ENCODE results near the gene BTBD10.
"Not testable (repeated sequence)": the region's sequence is repeated elsewhere in the genome, so short reads cannot be mapped to it uniquely, and the experiment has no call there.

Gene BTBD10

GRCh38 chr11:13440100-13440855 lies 22.7 kb downstream of the BTBD10 start:
- DNase-seq (ENCODE audit: low read depth in 2 of 2), result no peak

DNA sequence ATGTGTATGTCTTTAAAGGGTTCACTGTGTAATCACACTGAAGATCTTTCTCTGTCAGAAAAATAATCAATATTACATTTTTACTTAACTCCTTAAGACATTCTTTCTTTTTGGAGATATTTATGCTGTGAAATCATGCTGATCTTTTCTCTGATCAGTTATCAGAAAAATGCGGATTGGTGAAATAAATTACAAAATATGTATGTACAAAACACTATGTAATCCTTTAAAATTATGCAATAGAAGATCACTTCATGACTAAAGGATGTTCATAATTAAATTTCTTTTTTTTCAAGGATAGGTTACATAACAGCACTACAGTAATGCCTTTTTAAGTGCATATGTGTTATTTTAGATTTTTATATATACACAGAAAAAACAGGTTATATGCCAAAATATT lies 24.7 kb downstream of the BTBD10 start:
- no peak for DNase-seq (ENCODE audit: low read depth in 2 of 2)

GRCh38 chr11:13436836-13437235 lies 26.2 kb downstream of the BTBD10 start:
- not testable (repeated sequence) for DNase-seq (ENCODE audit: low read depth in 2 of 2)

- DNase-seq (ENCODE audit: low read depth in 2 of 2), result no peak
These were observed 28.5 kb downstream of the BTBD10 start for GRCh38 chr11:13434247-13435205.

DNA sequence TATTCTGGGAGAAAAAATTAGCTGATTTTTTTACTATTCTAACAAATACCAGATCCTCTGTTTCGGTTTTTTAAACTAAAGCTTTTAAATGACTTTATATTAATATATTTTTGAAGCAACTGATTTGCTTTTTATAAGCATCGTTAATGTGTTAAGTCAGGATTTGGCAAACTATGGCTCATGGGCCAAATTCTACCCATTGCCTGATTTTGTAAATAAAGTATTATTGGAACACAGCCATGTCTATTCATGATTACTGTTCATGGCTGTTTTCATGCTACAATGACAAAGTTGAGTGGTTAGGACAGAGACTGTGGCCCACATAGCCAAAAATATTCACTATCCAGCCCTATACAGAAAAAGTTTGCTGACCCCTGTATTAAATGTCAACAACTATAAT lies 29.6 kb downstream of the BTBD10 start:
- DNase-seq (ENCODE audit: low read depth in 2 of 2), result no peak

- no peak for DNase-seq (ENCODE audit: low read depth in 2 of 2)
These were observed 33.2 kb downstream of the BTBD10 start for GRCh38 chr11:13429836-13430235.

GRCh38 chr11:13429288-13429687 lies 33.7 kb downstream of the BTBD10 start:
- DNase-seq (ENCODE audit: low read depth in 2 of 2), result no peak

GRCh38 chr11:13427440-13427839 lies 35.6 kb downstream of the BTBD10 start:
- no peak for DNase-seq (ENCODE audit: low read depth in 2 of 2)

- no peak for DNase-seq (ENCODE audit: low read depth in 2 of 2)
These were observed 39.6 kb downstream of the BTBD10 start for GRCh38 chr11:13423372-13423771.

GRCh38 chr11:13421561-13421960 lies 41.5 kb downstream of the BTBD10 start:
- DNase-seq (ENCODE audit: low read depth in 2 of 2), result no peak

- no peak for DNase-seq (ENCODE audit: low read depth in 2 of 2)
These were observed 47.8 kb downstream of the BTBD10 start for GRCh38 chr11:13415201-13415600.

DNA sequence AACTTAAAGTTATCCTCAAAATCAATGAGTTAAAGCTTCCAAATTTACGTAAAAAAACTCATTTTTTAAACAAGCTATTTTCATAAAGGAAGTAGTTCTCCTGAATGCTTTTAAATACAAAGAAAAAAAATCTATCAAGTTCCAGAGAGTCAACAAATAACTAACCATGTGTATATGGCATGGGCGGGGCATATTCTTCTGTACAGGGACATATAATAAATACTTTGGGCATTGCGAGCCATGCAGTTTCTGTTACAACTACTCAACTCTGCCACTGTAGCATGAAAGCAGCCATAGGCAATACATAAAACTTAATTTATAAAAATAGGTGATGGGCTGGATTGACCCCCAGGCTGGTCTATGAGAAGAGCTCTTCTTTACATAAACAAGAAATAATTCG lies 57.8 kb downstream of the BTBD10 start:
- DNase-seq (ENCODE audit: low read depth in 2 of 2), result no peak

DNA sequence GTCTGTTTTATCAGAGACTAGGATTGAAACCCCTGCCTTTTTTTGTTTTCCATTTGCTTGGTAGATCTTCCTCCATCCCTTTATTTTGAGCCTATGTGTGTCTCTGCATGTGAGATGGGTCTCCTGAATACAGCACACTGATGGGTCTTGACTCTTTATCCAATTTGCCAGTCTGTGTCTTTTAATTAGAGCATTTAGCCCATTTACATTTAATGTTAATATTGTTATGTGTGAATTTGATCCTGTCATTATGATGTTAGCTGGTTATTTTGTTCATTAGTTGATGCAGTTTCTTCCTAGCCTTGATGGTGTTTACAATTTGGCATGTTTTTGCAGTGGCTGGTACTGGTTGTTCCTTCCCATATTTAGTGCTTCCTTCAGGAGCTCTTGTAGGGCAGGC lies 64.7 kb downstream of the BTBD10 start:
- DNase-seq (ENCODE audit: low read depth in 2 of 2), result not testable (repeated sequence)

GRCh38 chr11:13391217-13391616 lies 71.8 kb downstream of the BTBD10 start:
- no peak for DNase-seq (ENCODE audit: low read depth in 2 of 2)

DNA sequence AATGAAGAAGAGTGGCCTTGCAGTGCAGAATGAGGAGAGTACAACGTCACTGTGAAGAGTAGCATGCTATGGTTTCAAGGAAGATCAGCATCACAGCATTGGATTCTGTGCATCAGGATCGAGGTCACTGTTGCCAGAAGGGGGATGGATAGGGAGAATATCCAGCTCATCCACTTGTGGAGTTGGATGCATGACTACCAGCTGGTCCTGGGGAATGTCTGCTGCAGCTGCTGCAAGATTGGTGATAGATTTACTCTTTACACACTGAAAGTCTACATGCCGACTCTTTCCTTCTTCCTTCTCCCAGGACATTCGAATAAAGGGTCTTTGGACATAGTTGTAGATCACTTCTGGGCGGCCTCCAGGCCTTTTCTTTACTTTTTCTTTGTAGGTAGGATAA lies 74.3 kb downstream of the BTBD10 start:
- DNase-seq (ENCODE audit: low read depth in 2 of 2), result no peak

- no peak for DNase-seq (ENCODE audit: low read depth in 2 of 2)
These were observed 76.5 kb downstream of the BTBD10 start for GRCh38 chr11:13386567-13386966.

DNA sequence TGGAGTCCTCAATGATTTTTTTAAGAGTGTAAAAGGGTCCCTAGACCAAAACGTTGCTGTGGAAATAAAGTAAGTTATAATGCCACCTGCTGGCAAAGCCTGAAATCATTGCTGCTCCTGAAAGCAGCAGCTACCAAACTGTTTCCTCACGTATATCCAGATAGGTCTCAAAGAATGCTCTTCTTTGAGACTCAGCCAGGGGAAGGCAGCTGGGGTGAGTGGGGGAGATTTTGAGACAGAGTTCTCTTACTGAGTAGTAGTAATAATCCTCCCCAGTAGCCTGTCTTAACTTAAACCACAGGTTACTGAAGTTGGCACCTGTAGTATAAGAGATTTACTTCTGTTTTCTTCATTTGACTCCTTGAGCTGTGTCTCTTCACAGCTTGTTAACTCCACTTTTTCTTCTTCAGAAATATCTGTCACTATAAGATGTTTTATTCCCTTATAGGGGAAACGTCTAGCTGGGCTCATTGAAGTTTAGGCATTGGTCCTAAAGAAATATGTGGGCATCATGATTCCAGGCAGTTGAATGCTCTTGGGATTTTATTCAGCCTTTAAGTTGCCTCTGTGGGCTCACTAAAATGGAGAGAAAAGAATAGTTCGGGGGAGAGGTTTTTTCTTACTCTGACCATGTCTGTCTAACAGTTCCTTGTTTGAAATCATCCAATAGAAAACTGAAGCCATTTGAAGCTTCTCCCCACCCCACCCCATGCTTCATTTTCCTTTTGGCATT lies 77.9 kb downstream of the BTBD10 start:
- DNase-seq (ENCODE audit: low read depth in 2 of 2), result no peak

- DNase-seq (ENCODE audit: low read depth in 2 of 2), result no peak
These were observed 80.3 kb downstream of the BTBD10 start for GRCh38 chr11:13382751-13383150.

DNA sequence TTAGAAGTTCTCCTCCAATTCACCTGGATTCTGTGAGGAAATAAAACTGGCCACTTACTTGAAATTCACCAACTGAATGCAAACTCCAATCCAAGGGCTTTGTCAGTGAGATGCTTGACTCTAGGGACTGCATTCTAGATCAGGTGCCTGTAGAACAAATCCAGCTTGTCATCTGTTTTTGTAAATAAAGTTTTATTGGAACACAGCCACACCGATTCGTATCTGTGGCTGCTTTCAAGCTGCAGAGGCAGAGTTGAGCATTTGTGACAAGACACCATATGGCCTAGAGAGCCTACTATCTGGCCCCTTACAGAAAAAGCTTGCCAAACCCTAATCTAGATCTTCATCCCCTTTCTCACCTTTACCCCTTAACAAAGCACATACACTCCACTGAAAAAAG lies 82.3 kb downstream of the BTBD10 start:
- DNase-seq (ENCODE audit: low read depth in 2 of 2), result no peak

DNA sequence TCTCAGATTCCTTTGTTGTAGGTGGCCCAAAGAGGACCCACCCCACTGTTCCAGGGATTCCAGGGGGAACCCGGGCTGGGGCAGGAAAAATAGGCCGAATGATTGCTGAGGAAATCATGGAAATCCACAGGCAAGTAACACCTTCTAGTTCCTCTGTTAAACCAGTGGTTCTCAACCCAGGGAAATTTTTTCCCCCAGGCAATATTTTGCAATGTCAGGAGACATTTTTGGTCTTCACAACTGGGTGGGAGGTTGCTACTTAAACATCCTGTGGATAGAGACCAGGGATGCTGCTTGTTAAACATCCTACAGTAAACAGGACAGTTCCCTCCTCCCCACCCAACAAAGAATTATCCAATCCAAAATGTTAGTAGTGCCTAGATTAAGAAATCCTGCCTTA lies 84.7 kb downstream of the BTBD10 start:
- DNase-seq (ENCODE audit: low read depth in 2 of 2), result no peak

DNA sequence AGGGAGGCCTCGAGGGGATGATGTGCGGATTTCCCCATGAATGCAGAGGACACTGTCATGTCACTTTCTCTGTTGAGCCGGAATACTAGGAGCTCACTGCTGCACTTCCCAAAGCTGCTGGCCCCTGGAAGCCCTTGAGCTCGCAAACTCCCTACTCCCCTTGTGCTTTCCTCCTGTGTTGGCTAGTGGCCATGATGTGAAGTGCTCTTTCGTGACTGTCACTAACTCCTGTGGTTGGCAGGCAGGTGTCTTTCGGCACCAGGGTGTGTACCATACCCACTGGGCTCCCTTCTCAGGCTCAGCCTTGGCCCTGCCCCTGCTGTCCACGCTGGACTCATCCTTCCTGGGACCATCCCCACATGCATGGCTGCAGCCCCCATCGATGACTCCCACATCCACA lies 86.2 kb downstream of the BTBD10 start:
- no peak for DNase-seq (ENCODE audit: low read depth in 2 of 2)

- DNase-seq (ENCODE audit: low read depth in 2 of 2), result no peak
These were observed 86.6 kb downstream of the BTBD10 start for GRCh38 chr11:13376402-13376801.

Data from stimulated activated CD8-positive, alpha-beta memory T cell treated with anti-CD3 and anti-CD28 coated beads, Interleukin-15, amount 100 ng/mL, for 4 hours (primary cell).